Measurements from ENCODE around the gene FBXW7. TPM values are rescaled to one million over a fixed set of nuclear protein-coding genes. Genes with fewer than 3 reads are reported as not detected.

FBXW7 gene
- total RNA-seq, 4 donors from 2014 or later, result 63.1 to 97.6 (median 70.7) TPM

- DNase-seq (ENCODE audit: extremely low spot score), result no peak
- H3K4me1 ChIP-seq, result no peaks in the 10 kb centered on the region
- H3K36me3 ChIP-seq, result no peaks in the 10 kb centered on the region
- H3K9me3 ChIP-seq, result no peaks in the 10 kb centered on the region
- 73% methylated on average over 3 of the region's 3 CpGs for WGBS
- intact Hi-C loops (cut with DNase I), result no loop called here
- H3K27me3 ChIP-seq, result no peaks in the 10 kb centered on the region
- no peak overlapping the region for H3K4me3 ChIP-seq
- no peak for TF ChIP-seq POLR2A (IDR thresholded peaks at IDR 0.05; ENCODE audit: low read depth)
- no peak for TF ChIP-seq POLR2AphosphoS5 (IDR thresholded peaks at IDR 0.05)
- TF ChIP-seq EP300 (IDR thresholded peaks at IDR 0.05), result no peak
- TF ChIP-seq CTCF (IDR thresholded peaks at IDR 0.05), result no peak
- no peak overlapping the region for H3K27ac ChIP-seq (replicated peaks in 1 of 4)
These were observed 236.3 kb downstream of the FBXW7 start for GRCh38 chr4:152299553-152299952.

GRCh38 chr4:152296386-152296785, 239.5 kb downstream of the FBXW7 start:
- no peak for TF ChIP-seq POLR2AphosphoS5 (IDR thresholded peaks at IDR 0.05)
- TF ChIP-seq CTCF (IDR thresholded peaks at IDR 0.05), result no peak
- no peak overlapping the region for H3K4me3 ChIP-seq
- DNase-seq (ENCODE audit: extremely low spot score), result no peak
- intact Hi-C loops (cut with DNase I), result no loop called here
- no peaks in the 10 kb centered on the region for H3K27me3 ChIP-seq
- no peaks in the 10 kb centered on the region for H3K4me1 ChIP-seq
- no peaks in the 10 kb centered on the region for H3K36me3 ChIP-seq
- H3K9me3 ChIP-seq, result no peaks in the 10 kb centered on the region
- no peak overlapping the region for H3K27ac ChIP-seq (replicated peaks in 1 of 4)

GRCh38 chr4:152294765-152295164, 241.1 kb downstream of the FBXW7 start:
- no peak overlapping the region for H3K27ac ChIP-seq (replicated peaks in 1 of 4)
- peaks cover 0 to 7% (median 0%) of the 10 kb centered on the region in 4 donors for H3K4me1 ChIP-seq
- H3K36me3 ChIP-seq, result no peaks in the 10 kb centered on the region
- no peaks in the 10 kb centered on the region for H3K9me3 ChIP-seq
- 94% methylated on average over 5 of the region's 5 CpGs for WGBS
- intact Hi-C loops (cut with DNase I), result no loop called here
- DNase-seq (ENCODE audit: extremely low spot score), result no peak
- TF ChIP-seq EP300 (IDR thresholded peaks at IDR 0.05) (no peak), POLR2A (IDR thresholded peaks at IDR 0.05; ENCODE audit: low read depth) (no peak), POLR2AphosphoS5 (IDR thresholded peaks at IDR 0.05) (no peak), CTCF (IDR thresholded peaks at IDR 0.05) (no peak)
- H3K27me3 ChIP-seq, result no peaks in the 10 kb centered on the region
- H3K4me3 ChIP-seq, result no peak overlapping the region

- H3K4me1 ChIP-seq, result peaks cover 0 to 11% (median 0%) of the 10 kb centered on the region in 4 donors
- no peaks in the 10 kb centered on the region for H3K36me3 ChIP-seq
- H3K4me3 ChIP-seq, result no peak overlapping the region
- H3K9me3 ChIP-seq, result no peaks in the 10 kb centered on the region
- no peak for DNase-seq (ENCODE audit: extremely low spot score)
- intact Hi-C loops (cut with DNase I), result no loop called here
- WGBS, result 75% methylated on average over 3 of the region's 3 CpGs
- no peaks in the 10 kb centered on the region for H3K27me3 ChIP-seq
- H3K27ac ChIP-seq (replicated peaks in 1 of 4), result no peak overlapping the region
- TF ChIP-seq POLR2AphosphoS5 (IDR thresholded peaks at IDR 0.05) (no peak), CTCF (IDR thresholded peaks at IDR 0.05) (no peak), EP300 (IDR thresholded peaks at IDR 0.05) (no peak), POLR2A (IDR thresholded peaks at IDR 0.05; ENCODE audit: low read depth) (no peak)
These were observed 241.6 kb downstream of the FBXW7 start for GRCh38 chr4:152294331-152294730.

GRCh38 chr4:152293527-152293926, 242.4 kb downstream of the FBXW7 start:
- H3K27ac ChIP-seq (replicated peaks in 1 of 4), result no peak overlapping the region
- H3K9me3 ChIP-seq, result no peaks in the 10 kb centered on the region
- no peaks in the 10 kb centered on the region for H3K36me3 ChIP-seq
- H3K4me1 ChIP-seq, result peaks cover 0 to 11% (median 0%) of the 10 kb centered on the region in 4 donors
- 90% methylated on average over 5 of the region's 5 CpGs for WGBS
- intact Hi-C loops (cut with DNase I), result no loop called here
- TF ChIP-seq CTCF (IDR thresholded peaks at IDR 0.05) (no peak), POLR2A (IDR thresholded peaks at IDR 0.05; ENCODE audit: low read depth) (no peak), EP300 (IDR thresholded peaks at IDR 0.05) (no peak)
- no peaks in the 10 kb centered on the region for H3K27me3 ChIP-seq
- no peak overlapping the region for H3K4me3 ChIP-seq
- DNase-seq (ENCODE audit: extremely low spot score), result no peak
